MM.1S (cell line): Measurements from ENCODE around the gene RNASE13.

Experiments
- CTCF ChIP-seq: fragments of 300-600 bp; sonication (generic); IDR thresholded peaks from 2 replicates; pipeline ENCODE4 v1.5.1; 2016; ENCODE audit warnings: antibody characterized with exemption, low read length, mixed read lengths
- EZH2 ChIP-seq: fragments of 300-600 bp; sonication (generic); optimal IDR thresholded peaks from 2 replicates; pipeline ENCODE3; 2017; ENCODE audit warnings: low read depth, mild to moderate bottlenecking, antibody characterized with exemption, low read length, mixed read lengths

- no peak for TF ChIP-seq CTCF
- no peak for TF ChIP-seq EZH2
Observed at GRCh38 chr14:21043974-21044618, 9.5 kb upstream of the RNASE13 start.
